ENCODE data around the gene CTDP1.

DNA sequence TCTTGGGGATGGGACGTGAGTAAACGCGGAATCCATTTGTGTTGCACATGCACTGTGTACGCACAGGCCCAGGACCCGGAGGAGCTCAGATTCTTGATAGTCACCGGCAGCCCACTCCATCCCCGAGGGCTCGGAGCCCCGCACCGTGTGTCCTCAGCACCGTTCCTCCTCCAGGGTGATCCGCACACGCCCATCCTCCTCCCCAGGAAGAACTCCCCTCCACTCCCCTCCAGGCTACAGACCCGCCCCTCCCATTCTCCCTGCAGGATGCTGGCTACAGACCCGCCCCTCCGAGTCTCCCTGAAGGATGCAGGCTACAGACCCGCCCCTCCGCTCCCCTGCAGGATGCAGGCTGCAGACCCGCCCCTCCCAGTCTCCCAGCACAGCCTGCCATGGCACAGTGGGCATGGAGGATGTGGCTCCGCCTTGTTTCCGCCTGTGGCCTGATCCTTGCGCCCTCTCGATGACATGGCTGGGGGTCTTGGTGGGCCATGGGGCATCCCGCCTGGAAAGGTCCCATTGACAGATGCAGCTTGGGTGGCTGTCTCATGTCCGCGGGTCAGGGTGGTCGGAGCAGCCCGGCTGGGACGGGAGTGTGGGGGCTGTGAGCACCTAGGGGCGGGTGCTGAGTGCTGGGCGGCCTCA, 14.1 kb downstream of the CTDP1 start:
- TF ChIP-seq, protein P1, sequence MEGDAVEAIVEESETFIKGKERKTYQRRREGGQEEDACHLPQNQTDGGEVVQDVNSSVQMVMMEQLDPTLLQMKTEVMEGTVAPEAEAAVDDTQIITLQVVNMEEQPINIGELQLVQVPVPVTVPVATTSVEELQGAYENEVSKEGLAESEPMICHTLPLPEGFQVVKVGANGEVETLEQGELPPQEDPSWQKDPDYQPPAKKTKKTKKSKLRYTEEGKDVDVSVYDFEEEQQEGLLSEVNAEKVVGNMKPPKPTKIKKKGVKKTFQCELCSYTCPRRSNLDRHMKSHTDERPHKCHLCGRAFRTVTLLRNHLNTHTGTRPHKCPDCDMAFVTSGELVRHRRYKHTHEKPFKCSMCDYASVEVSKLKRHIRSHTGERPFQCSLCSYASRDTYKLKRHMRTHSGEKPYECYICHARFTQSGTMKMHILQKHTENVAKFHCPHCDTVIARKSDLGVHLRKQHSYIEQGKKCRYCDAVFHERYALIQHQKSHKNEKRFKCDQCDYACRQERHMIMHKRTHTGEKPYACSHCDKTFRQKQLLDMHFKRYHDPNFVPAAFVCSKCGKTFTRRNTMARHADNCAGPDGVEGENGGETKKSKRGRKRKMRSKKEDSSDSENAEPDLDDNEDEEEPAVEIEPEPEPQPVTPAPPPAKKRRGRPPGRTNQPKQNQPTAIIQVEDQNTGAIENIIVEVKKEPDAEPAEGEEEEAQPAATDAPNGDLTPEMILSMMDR (conservative IDR thresholded peaks at IDR 0.05; ENCODE audit: low read depth, low read length), result no peak
- no peak for TF ChIP-seq EZH2 (IDR thresholded peaks at IDR 0.05; ENCODE audit: borderline replicate concordance, low read depth, low read length, poor library complexity, severe bottlenecking)

Data from A673 (cell line).